ENCODE data around the gene NMUR1.

NMUR1 gene

DNA sequence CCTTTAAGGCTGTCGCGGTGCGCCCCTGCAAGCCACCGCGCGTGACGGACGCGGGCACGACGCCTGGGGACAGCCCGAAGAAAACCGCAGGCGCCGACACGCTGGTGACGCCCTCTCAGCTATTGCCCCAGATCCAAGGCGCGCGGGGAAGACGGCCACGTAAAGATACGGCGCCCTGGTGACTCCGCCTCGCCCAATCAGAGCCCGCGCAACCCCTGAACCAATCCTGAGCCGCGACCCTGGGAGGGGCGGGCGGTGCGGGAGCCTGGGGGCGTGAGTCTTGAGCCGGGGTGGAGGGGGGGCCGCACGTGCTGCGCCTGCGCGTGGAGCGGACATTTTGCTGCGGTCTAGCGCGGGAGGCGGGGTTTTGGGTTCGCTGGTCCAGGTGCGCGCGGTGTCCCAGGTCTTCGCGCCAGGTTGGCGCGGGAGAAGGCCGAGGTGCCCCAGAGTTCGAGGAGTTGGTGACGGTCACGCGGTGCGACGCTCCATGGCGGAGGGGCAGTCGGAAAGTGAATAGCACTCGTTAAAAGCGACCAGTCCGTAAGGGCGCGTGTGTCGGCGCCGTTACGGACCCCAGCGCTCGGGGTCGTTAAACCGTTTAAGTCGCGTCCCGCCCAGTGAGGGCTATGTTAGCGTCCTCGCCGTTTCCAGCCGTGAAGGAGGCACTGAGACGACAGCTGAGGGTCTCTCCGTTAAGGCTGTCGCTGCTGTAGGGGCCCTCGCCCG, 15.9 kb downstream of the NMUR1 start:
- no peaks in the 10 kb centered on the region for H3K36me3 ChIP-seq (ENCODE audit: control insufficient read depth, insufficient read depth, low read length)
- peak overlapping the region; percentile 97 for H3K9ac ChIP-seq (ENCODE audit: low read length)
- H3K79me1 ChIP-seq (ENCODE audit: low read length), result no peaks in the 10 kb centered on the region
- H4K5ac ChIP-seq (ENCODE audit: low read length), result peak overlapping the region; percentile 21
- H2BK15ac ChIP-seq (replicated peaks; ENCODE audit: low read depth), result no peak overlapping the region
- H3K56ac ChIP-seq (ENCODE audit: low read length), result peak overlapping the region; percentile 100
- no peaks in the 10 kb centered on the region for H3K79me2 ChIP-seq (ENCODE audit: control insufficient read depth, insufficient read depth, low read length)
- H3K27ac ChIP-seq (ENCODE audit: low read depth, low read length), result peak overlapping the region; percentile 4
- peak overlapping the region; percentile 48 for H2AK5ac ChIP-seq (ENCODE audit: low read length)
- H3K23ac ChIP-seq (ENCODE audit: low read length), result peak overlapping the region; percentile 73
- peak; percentile 99 for DNase-seq
- H3K4me3 ChIP-seq (ENCODE audit: low read length), result peak overlapping the region; percentile 79
- no CpG with 5 or more reads among the region's 87 CpGs for WGBS (ENCODE audit: extremely low coverage, insufficient coverage, low lambda C conversion rate)
- peak overlapping the region; percentile 85 for H3K4me2 ChIP-seq (ENCODE audit: low read length)
- H3K4ac ChIP-seq (ENCODE audit: low read depth, low read length), result peak overlapping the region; percentile 82
- H4K8ac ChIP-seq (ENCODE audit: low read depth, low read length), result no peak overlapping the region
- no peaks in the 10 kb centered on the region for H3K27me3 ChIP-seq (ENCODE audit: insufficient read depth, low read length, poor library complexity)
- no peak overlapping the region for H2BK120ac ChIP-seq (ENCODE audit: low read depth, low read length)
- H3K4me1 ChIP-seq (ENCODE audit: control insufficient read depth, low read depth, low read length), result no peaks in the 10 kb centered on the region
- H2BK5ac ChIP-seq (ENCODE audit: low read length), result peak overlapping the region; percentile 92
- peak overlapping the region; percentile 6 for H3K18ac ChIP-seq (ENCODE audit: low read length)

DNA sequence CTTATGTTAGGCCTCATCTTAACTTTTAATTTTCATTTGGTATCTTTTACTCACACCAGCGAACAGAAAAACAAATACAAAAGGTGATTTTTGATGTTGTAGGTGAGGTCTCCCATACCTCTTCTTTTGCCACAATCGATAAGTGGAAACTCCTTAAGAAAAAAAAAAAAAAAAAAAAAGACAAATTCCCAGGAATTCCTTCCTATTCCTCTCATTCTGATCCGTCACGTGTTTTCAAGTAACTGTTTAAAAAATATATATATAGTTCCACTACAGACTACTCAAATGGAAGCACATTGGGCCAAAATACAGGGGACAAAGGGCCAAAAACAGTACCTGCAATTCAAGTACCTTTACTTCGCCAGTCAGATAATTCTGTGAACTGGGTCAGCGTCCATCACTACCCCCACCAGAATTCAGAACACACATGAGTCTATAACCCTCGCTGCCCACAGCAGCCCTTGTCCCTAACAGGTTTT, 16.5 kb downstream of the NMUR1 start:
- Histone ChIP-seq H3K23ac (ENCODE audit: low read length) (peak overlapping the region; percentile 73), H3K27me3 (ENCODE audit: insufficient read depth, low read length, poor library complexity) (no peaks in the 10 kb centered on the region), H2BK15ac (replicated peaks; ENCODE audit: low read depth) (no peak overlapping the region), H2AK5ac (ENCODE audit: low read length) (peak overlapping the region; percentile 48), H3K4me2 (ENCODE audit: low read length) (peak overlapping the region; percentile 81), H4K5ac (ENCODE audit: low read length) (peak overlapping the region; percentile 68), H3K18ac (ENCODE audit: low read length) (peak overlapping the region; percentile 6), H3K56ac (ENCODE audit: low read length) (peak overlapping the region; percentile 100), H3K79me2 (ENCODE audit: control insufficient read depth, insufficient read depth, low read length) (no peaks in the 10 kb centered on the region), H4K8ac (ENCODE audit: low read depth, low read length) (no peak overlapping the region), H3K4ac (ENCODE audit: low read depth, low read length) (peak overlapping the region; percentile 82), H3K4me3 (ENCODE audit: low read length) (peak overlapping the region; percentile 79), H3K27ac (ENCODE audit: low read depth, low read length) (peak overlapping the region; percentile 4), H2BK120ac (ENCODE audit: low read depth, low read length) (no peak overlapping the region), H3K4me1 (ENCODE audit: control insufficient read depth, low read depth, low read length) (no peaks in the 10 kb centered on the region), H3K79me1 (ENCODE audit: low read length) (no peaks in the 10 kb centered on the region), H3K9ac (ENCODE audit: low read length) (peak overlapping the region; percentile 97), H3K36me3 (ENCODE audit: control insufficient read depth, insufficient read depth, low read length) (no peaks in the 10 kb centered on the region), H2BK5ac (ENCODE audit: low read length) (peak overlapping the region; percentile 92)
- no CpG with 5 or more reads among the region's 7 CpGs for WGBS (ENCODE audit: extremely low coverage, insufficient coverage, low lambda C conversion rate)
- DNase-seq, result no peak

DNA sequence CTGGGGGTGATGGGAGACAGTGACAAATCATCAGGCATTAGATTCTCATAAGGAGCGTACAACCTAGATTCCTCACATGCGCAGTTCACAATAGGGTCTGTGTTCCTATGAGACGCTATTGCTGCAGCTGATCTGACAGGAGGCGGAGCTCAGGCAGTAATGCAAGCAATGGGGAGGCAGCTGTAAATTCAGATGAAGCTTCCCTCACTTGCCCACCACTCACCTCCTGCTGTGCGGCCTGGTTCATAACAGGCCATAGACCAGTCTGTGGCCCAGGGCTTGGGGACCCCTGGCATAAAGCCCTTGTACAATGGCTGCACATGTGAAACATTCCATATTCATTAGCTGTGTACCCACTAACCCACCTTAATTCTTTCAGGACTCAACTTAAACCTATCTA, 18.0 kb downstream of the NMUR1 start:
- no peaks in the 10 kb centered on the region for H3K4me1 ChIP-seq (ENCODE audit: control insufficient read depth, low read depth, low read length)
- no peak overlapping the region for H2BK120ac ChIP-seq (ENCODE audit: low read depth, low read length)
- no peak overlapping the region for H3K9ac ChIP-seq (ENCODE audit: low read length)
- H3K4me3 ChIP-seq (ENCODE audit: low read length), result no peak overlapping the region
- H3K27ac ChIP-seq (ENCODE audit: low read depth, low read length), result no peak overlapping the region
- H4K8ac ChIP-seq (ENCODE audit: low read depth, low read length), result no peak overlapping the region
- no peak overlapping the region for H4K5ac ChIP-seq (ENCODE audit: low read length)
- no peak overlapping the region for H2AK5ac ChIP-seq (ENCODE audit: low read length)
- H3K79me2 ChIP-seq (ENCODE audit: control insufficient read depth, insufficient read depth, low read length), result no peaks in the 10 kb centered on the region
- no peak overlapping the region for H3K56ac ChIP-seq (ENCODE audit: low read length)
- H3K4me2 ChIP-seq (ENCODE audit: low read length), result no peak overlapping the region
- no peak overlapping the region for H2BK15ac ChIP-seq (replicated peaks; ENCODE audit: low read depth)
- WGBS (ENCODE audit: extremely low coverage, insufficient coverage, low lambda C conversion rate), result no CpG with 5 or more reads among the region's 5 CpGs
- no peak overlapping the region for H3K23ac ChIP-seq (ENCODE audit: low read length)
- no peak overlapping the region for H3K4ac ChIP-seq (ENCODE audit: low read depth, low read length)
- H3K36me3 ChIP-seq (ENCODE audit: control insufficient read depth, insufficient read depth, low read length), result no peaks in the 10 kb centered on the region
- H3K79me1 ChIP-seq (ENCODE audit: low read length), result no peaks in the 10 kb centered on the region
- no peaks in the 10 kb centered on the region for H3K27me3 ChIP-seq (ENCODE audit: insufficient read depth, low read length, poor library complexity)
- no peak overlapping the region for H2BK5ac ChIP-seq (ENCODE audit: low read length)
- no peak overlapping the region for H3K18ac ChIP-seq (ENCODE audit: low read length)
- no peak for DNase-seq

DNA sequence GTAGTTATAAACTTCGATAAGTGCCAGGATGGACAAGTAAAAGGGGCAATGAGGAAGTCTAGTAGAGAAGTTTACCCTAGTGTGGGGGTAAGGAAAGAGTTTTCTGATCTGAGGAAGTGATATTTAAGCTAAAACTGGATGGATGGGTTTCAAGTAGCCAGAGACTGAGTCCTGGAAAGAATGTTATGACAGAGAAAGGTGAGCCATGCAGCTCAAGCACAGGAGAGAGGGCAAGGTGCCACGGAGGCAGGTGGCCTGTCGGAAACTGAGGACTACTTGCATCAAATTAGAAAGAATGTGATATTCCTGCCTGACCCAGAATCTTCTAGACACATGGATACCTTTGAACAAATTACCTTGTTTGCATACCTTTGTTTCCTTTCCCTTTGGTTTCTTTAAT, 26.5 kb downstream of the NMUR1 start:
- Histone ChIP-seq H3K9ac (ENCODE audit: low read length) (no peak overlapping the region), H3K4me3 (ENCODE audit: low read length) (no peak overlapping the region), H3K27ac (ENCODE audit: low read depth, low read length) (no peak overlapping the region), H3K36me3 (ENCODE audit: control insufficient read depth, insufficient read depth, low read length) (no peaks in the 10 kb centered on the region), H3K23ac (ENCODE audit: low read length) (no peak overlapping the region), H2AK5ac (ENCODE audit: low read length) (no peak overlapping the region), H3K4me2 (ENCODE audit: low read length) (no peak overlapping the region), H4K5ac (ENCODE audit: low read length) (no peak overlapping the region), H3K56ac (ENCODE audit: low read length) (no peak overlapping the region), H3K4me1 (ENCODE audit: control insufficient read depth, low read depth, low read length) (no peaks in the 10 kb centered on the region), H3K79me2 (ENCODE audit: control insufficient read depth, insufficient read depth, low read length) (no peaks in the 10 kb centered on the region), H2BK15ac (replicated peaks; ENCODE audit: low read depth) (no peak overlapping the region), H2BK5ac (ENCODE audit: low read length) (no peak overlapping the region), H3K27me3 (ENCODE audit: insufficient read depth, low read length, poor library complexity) (no peaks in the 10 kb centered on the region), H4K8ac (ENCODE audit: low read depth, low read length) (no peak overlapping the region), H2BK120ac (ENCODE audit: low read depth, low read length) (no peak overlapping the region), H3K79me1 (ENCODE audit: low read length) (no peaks in the 10 kb centered on the region), H3K18ac (ENCODE audit: low read length) (no peak overlapping the region), H3K4ac (ENCODE audit: low read depth, low read length) (no peak overlapping the region)
- DNase-seq, result no peak
- WGBS (ENCODE audit: extremely low coverage, insufficient coverage, low lambda C conversion rate), result no CpG with 5 or more reads among the region's 3 CpGs

DNA sequence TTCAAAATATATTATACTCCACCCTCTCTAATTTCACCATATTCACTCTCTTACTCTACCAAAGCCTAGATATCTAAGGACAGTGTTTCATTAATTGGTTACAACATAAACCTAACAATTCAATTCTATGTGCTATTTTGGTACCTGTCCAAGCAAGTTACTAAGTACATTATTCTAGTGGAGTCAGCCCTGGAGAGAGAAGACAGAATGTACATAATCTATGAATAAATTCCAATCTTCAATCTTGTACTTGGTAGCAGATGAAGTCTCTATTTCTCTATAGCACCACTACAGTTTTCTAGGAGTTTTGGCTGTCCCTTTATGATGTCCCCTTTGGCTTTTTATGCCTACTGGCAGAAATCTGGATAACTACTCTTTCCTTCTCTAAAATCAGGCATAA, 27.6 kb downstream of the NMUR1 start:
- Histone ChIP-seq H3K9ac (ENCODE audit: low read length) (no peak overlapping the region), H2BK15ac (replicated peaks; ENCODE audit: low read depth) (no peak overlapping the region), H2BK5ac (ENCODE audit: low read length) (no peak overlapping the region), H2BK120ac (ENCODE audit: low read depth, low read length) (no peak overlapping the region), H3K79me1 (ENCODE audit: low read length) (no peaks in the 10 kb centered on the region), H4K8ac (ENCODE audit: low read depth, low read length) (no peak overlapping the region), H3K18ac (ENCODE audit: low read length) (no peak overlapping the region), H2AK5ac (ENCODE audit: low read length) (no peak overlapping the region), H3K79me2 (ENCODE audit: control insufficient read depth, insufficient read depth, low read length) (no peaks in the 10 kb centered on the region), H3K56ac (ENCODE audit: low read length) (no peak overlapping the region), H4K5ac (ENCODE audit: low read length) (no peak overlapping the region), H3K4me1 (ENCODE audit: control insufficient read depth, low read depth, low read length) (no peaks in the 10 kb centered on the region), H3K23ac (ENCODE audit: low read length) (no peak overlapping the region), H3K4me2 (ENCODE audit: low read length) (no peak overlapping the region), H3K36me3 (ENCODE audit: control insufficient read depth, insufficient read depth, low read length) (no peaks in the 10 kb centered on the region), H3K27me3 (ENCODE audit: insufficient read depth, low read length, poor library complexity) (no peaks in the 10 kb centered on the region), H3K27ac (ENCODE audit: low read depth, low read length) (no peak overlapping the region), H3K4me3 (ENCODE audit: low read length) (no peak overlapping the region), H3K4ac (ENCODE audit: low read depth, low read length) (no peak overlapping the region)
- DNase-seq, result no peak

DNA sequence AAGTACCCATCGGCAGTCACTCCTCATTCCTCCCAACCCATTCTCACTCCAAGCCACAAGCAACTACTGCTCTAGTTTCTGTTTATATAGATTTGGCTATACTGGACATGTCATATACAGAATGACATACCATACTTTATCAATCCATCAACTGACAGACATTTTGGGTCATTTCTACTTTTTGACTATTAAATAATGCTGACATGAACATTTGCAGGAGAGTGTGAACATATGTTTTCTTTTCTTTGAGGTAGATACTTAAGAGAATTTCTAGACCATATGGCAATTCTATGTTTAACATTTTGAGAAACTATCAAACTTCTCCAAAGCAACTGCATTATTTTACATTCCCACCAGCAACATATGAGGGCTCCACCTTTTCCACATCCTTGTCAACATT, 32.6 kb downstream of the NMUR1 start:
- H3K27me3 ChIP-seq (ENCODE audit: insufficient read depth, low read length, poor library complexity), result no peaks in the 10 kb centered on the region

More for the DNA sequence above, 32.6 kb downstream of the NMUR1 start:
- Histone ChIP-seq H3K79me2 (ENCODE audit: control insufficient read depth, insufficient read depth, low read length) (no peaks in the 10 kb centered on the region), H3K23ac (ENCODE audit: low read length) (no peak overlapping the region), H3K27ac (ENCODE audit: low read depth, low read length) (no peak overlapping the region), H2BK15ac (replicated peaks; ENCODE audit: low read depth) (no peak overlapping the region), H3K4ac (ENCODE audit: low read depth, low read length) (no peak overlapping the region), H3K4me3 (ENCODE audit: low read length) (no peak overlapping the region), H4K5ac (ENCODE audit: low read length) (no peak overlapping the region), H3K4me2 (ENCODE audit: low read length) (no peak overlapping the region), H3K79me1 (ENCODE audit: low read length) (no peaks in the 10 kb centered on the region), H2BK5ac (ENCODE audit: low read length) (no peak overlapping the region), H3K4me1 (ENCODE audit: control insufficient read depth, low read depth, low read length) (no peaks in the 10 kb centered on the region), H3K9ac (ENCODE audit: low read length) (no peak overlapping the region), H2BK120ac (ENCODE audit: low read depth, low read length) (no peak overlapping the region), H3K56ac (ENCODE audit: low read length) (no peak overlapping the region), H3K36me3 (ENCODE audit: control insufficient read depth, insufficient read depth, low read length) (no peaks in the 10 kb centered on the region), H3K18ac (ENCODE audit: low read length) (no peak overlapping the region), H2AK5ac (ENCODE audit: low read length) (no peak overlapping the region), H4K8ac (ENCODE audit: low read depth, low read length) (no peak overlapping the region)
- DNase-seq, result no peak
- WGBS (ENCODE audit: extremely low coverage, insufficient coverage, low lambda C conversion rate), result no CpG with 5 or more reads among the region's 1 CpG
